Astrocyte of the cerebellum (primary cell): ENCODE measurements around the gene SOX12.

Experiments
- DNase-seq: peaks from one replicate; pipeline ENCODE4 v3.0.0-alpha.2; 2011; ENCODE audit warnings: low read depth
- H3K4me3 ChIP-seq: 2 replicates; pipeline ENCODE4 v1.5.1; 2011; ENCODE audit warnings: mild to moderate bottlenecking, low read depth, low read length, moderate library complexity
- in situ Hi-C: cut with HindIII; loops from 2 replicates; pipeline ENCODE4 v1.10.0; 2017; ENCODE audit warnings: low sequenced_read_pairs
- TF ChIP-seq, protein P1 (sequence below): IDR thresholded peaks from 2 replicates; pipeline ENCODE4 v1.5.1; 2012; ENCODE audit warnings: low read length, low read depth, moderate library complexity, mild to moderate bottlenecking; ENCODE audit errors: missing control alignments

The SOX12 gene

DNA sequence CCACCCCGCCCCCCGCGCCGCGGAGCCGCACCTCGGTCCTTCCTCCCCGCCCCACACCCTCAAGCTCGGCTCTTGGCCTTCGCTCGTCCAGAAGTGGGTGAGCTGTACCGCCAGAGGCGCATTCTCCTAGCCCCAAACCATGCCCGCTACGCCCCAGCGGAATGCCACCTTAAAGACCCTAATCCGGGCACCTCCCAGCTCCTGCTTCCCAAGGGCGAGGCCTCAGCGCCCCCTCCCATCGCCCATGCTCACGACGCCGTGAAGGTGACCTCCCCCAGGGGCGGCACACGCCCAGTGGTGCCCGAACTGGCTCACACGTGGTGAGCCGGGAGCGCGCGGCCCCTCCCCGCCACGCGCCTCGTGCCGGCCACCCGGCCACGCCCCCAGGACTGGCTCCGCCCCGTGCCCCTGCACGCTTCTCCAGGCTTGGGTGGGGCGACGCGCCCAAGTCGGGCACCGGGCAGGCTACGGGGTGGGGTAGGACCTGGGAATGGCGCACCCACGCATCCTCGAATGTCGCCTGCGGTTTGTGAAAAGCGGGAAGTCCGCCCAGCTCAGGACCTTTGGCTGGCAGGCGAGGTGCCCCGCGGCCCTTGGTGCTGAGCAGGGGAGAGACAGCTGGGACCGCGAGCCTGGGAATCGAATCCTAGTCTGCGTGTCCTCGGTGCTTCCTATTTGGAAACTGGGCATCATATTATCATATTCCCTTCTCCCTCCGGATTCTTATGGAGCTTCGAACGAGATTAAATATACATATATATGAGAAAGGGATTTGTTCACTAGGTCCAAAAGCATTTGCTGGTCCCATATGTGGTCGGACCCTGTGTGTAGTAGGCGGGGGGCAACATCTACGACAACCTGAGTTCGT is 941 bp upstream of the SOX12 start:
- DNase-seq: no peak
- in situ Hi-C loops: no loop called here
- peak overlapping the region; percentile 86 for H3K4me3 ChIP-seq
- TF ChIP-seq, protein P1, sequence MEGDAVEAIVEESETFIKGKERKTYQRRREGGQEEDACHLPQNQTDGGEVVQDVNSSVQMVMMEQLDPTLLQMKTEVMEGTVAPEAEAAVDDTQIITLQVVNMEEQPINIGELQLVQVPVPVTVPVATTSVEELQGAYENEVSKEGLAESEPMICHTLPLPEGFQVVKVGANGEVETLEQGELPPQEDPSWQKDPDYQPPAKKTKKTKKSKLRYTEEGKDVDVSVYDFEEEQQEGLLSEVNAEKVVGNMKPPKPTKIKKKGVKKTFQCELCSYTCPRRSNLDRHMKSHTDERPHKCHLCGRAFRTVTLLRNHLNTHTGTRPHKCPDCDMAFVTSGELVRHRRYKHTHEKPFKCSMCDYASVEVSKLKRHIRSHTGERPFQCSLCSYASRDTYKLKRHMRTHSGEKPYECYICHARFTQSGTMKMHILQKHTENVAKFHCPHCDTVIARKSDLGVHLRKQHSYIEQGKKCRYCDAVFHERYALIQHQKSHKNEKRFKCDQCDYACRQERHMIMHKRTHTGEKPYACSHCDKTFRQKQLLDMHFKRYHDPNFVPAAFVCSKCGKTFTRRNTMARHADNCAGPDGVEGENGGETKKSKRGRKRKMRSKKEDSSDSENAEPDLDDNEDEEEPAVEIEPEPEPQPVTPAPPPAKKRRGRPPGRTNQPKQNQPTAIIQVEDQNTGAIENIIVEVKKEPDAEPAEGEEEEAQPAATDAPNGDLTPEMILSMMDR: peak; percentile 37

DNA sequence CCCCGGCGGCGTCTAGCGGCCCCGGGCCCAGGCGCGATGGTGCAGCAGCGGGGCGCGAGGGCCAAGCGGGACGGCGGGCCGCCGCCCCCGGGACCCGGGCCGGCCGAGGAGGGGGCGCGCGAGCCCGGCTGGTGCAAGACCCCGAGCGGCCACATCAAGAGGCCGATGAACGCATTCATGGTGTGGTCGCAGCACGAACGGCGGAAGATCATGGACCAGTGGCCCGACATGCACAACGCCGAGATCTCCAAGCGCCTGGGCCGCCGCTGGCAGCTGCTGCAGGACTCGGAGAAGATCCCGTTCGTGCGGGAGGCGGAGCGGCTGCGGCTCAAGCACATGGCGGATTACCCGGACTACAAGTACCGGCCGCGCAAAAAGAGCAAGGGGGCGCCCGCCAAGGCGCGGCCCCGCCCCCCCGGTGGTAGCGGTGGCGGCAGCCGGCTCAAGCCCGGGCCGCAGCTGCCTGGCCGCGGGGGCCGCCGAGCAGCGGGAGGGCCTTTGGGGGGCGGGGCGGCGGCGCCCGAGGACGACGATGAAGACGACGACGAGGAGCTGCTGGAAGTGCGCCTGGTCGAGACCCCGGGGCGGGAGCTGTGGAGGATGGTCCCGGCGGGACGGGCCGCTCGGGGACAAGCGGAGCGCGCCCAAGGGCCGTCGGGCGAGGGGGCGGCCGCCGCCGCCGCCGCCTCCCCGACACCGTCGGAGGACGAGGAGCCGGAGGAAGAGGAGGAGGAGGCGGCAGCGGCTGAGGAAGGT is 715 bp downstream of the SOX12 start:
- DNase-seq: no peak
- in situ Hi-C loops: no loop called here
- peak overlapping the region; percentile 86 for H3K4me3 ChIP-seq
- TF ChIP-seq, protein P1: no peak

DNA sequence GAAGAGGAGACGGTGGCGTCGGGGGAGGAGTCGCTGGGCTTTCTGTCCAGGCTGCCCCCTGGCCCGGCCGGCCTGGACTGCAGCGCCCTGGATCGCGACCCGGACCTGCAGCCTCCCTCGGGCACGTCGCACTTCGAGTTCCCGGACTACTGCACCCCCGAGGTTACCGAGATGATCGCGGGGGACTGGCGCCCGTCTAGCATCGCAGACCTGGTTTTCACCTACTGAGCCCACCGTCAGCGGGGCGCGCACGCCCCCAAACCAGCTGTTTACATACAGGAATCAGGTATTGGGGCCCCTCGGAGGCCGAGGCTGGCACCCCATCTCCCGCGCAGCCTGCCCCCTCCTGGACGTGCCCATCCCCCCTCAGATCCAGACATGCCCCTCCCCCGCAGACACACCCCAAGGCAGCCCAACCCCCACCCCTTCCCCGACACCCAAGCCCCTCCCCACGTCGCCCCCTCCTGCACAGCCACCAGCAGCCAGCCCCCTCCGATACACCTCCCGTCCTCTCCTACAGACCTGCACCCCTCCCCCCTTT is 1.4 kb downstream of the SOX12 start:
- in situ Hi-C loops: no loop called here
- peak overlapping the region; percentile 86 for H3K4me3 ChIP-seq
- no peak for DNase-seq
- TF ChIP-seq, protein P1: no peak

DNA sequence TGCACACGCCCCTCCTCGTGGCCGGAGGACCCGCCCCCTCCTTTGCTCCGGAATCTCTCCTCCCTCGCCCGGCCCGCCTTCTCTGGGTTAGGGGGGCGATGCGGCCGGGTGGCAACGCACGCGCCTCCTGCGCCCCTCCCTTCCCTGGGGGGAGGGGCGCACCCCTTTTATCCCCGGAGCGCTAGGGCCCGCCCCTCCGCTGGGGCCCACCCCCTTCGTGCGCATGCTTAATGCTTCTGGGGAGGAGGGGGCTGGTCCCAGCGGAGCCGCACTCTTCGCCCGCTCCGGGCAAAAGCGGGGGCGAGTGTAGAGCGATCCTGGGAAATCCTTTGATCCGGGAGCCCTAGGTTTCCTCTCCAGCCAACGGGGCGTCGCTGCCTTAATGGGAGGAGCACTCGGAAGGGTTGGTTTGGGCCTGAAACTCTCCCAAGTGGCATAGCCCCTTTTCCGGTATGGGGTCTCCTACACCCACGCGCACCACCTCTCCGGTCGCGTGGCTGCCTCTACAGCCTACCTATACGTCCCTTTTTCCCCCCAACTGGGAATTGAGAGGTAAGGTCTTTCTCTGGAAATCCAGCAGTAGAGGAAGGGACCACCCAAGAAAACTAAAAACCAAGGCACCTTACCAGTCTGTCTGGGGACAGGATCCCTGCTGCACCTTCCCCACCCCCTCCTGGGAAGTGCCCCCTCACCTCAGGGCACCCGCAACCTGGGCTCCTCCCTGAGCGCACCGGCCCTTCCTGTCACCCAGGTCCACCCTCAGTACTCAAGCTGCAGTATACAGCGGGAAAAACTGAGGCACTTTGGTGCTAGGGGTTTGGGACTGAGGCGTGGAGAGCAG is 2.1 kb downstream of the SOX12 start:
- in situ Hi-C loops: no loop called here
- TF ChIP-seq, protein P1: no peak
- peak overlapping the region; percentile 86 for H3K4me3 ChIP-seq
- peak; percentile 72 for DNase-seq

DNA sequence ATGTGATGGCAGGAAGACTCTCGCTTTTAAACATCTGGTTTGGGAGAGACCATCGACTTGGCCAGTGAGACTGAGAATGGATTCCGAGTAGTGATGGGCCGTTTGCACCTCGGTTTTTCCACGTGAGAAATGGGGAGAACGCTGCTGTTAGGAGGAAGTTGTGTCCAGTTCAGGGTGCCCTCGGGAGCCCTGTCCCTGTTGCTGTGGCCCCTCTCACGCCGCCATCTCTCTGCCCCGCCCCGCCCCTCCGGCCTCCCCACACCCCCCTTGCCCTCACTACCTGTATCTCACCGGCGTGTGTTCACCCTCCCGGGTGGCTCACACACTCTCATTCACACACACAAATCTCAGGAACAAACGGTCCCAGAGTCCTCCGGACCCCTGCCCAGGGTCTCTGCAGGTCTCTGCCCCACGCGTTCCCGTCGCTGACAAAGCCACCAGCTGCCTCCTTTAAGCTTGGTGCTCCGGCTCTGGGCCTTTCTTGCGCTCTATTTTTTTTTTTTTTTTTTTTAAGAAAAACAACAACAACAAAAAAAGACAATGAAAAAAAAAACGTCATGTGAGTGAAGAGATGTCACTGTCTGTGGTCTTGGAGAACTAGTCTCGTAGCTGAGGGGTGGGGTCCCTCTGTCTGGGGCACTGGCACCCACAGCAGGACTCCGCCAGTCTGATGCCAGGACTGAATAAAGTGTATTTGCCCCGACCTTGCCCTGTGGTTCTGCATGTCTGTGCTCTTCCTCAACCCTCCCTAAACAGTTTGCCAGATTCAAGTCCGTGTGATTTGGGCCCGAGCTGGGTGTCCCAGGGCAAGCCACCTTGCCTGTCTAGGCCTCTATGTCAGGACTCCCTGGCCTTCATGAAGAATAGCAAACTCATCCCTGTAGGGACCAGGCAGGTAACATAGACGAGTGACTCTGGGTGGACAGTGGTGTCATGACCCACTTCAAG is 2.9 kb downstream of the SOX12 start:
- TF ChIP-seq, protein P1: no peak
- in situ Hi-C loops: no loop called here
- DNase-seq: no peak
- H3K4me3 ChIP-seq: peak overlapping the region; percentile 86
